ENCODE measurements around the gene TTF2.

Gene TTF2

GRCh38 chr1:117046781-117047180 lies 13.3 kb upstream of the TTF2 start:
- no peak for DNase-seq

- DNase-seq = no peak
Measured at GRCh38 chr1:117047271-117047670, 12.9 kb upstream of the TTF2 start.

DNA sequence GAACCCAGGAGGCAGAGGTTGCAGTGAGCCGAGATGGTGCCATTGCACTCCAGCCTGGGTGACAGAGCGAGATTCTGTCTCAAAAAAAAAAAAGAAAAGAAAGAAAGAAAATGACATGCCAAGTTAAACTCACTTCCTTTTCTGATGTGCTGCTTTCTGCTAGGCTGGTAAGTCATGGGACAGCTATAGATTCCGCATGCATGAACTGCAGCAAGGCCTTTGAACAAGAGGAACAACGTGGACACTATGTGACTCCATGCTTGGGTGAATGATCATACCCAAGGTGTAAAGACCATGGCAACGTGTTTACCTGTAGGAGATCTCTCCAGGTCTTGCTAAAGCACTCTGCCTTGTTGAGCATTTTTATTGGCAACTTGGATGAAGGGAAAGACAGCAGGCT lies 10.3 kb upstream of the TTF2 start:
- no peak for DNase-seq

GRCh38 chr1:117051224-117052064 lies 8.7 kb upstream of the TTF2 start:
- DNase-seq = no peak

GRCh38 chr1:117054068-117054467 lies 6.1 kb upstream of the TTF2 start:
- no peak for DNase-seq

DNA sequence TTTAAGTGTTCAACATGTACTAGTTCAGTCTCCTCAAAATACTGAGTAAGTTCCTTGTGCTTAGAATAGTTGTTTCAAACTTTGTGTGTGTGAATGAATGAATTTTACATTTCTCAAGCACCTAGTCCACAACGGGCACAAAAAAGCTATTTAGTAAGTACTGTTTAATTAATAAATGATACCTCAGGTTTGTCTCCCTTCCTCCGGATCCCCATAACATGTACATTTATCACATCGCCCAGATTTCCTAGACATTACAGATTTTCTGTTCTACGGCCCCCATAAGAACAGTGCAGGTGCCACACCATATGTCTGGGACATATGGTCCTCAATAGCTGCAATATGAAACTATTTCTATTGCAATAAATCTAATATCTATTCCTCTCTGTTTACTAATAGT lies 1.3 kb upstream of the TTF2 start:
- DNase-seq = no peak

- DNase-seq = no peak
Measured at GRCh38 chr1:117059334-117059677, 820 bp upstream of the TTF2 start.

DNA sequence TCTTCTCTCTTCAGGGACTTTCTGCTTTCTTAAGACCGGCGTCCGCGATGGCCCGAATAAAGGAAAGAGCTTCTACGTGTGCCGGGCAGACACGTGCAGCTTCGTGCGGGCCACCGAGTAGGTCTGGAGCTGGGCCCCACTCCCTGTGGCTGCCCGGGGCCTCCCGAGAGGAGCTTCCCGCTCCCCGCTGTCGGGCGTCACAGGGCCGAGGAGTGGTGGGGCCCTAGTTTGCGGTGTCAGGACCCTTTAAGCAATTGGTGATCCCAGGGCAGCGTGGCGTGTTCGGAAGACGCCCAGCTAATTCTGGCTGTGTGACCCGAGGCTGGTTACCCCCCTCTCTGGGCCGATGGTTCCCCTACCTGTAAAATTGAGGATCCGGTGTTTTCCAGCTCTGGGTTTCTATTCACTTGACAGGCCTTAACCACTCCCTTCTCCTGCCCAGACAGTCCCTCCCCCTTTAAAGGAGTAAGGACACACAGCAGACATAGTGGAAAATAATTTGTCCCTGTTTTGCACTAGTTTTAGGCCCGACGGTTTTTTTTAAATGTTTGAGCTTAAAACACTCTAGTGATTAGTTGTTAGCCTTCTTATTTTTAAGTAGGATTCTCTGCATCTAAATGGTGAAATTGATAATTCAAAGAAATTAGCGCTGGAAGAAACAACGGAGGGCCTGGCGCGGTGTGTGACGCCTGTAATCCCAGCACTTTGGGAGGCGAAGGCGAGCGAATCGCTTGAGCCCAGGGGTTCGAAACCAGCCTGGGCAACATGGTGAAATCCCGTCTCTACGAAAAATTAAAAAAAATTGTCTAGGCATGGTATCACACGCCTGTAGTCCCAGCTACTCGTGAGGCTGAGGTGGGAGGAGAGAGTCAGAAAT lies 553 bp downstream of the TTF2 start:
- DNase-seq = peak; percentile 37

DNA sequence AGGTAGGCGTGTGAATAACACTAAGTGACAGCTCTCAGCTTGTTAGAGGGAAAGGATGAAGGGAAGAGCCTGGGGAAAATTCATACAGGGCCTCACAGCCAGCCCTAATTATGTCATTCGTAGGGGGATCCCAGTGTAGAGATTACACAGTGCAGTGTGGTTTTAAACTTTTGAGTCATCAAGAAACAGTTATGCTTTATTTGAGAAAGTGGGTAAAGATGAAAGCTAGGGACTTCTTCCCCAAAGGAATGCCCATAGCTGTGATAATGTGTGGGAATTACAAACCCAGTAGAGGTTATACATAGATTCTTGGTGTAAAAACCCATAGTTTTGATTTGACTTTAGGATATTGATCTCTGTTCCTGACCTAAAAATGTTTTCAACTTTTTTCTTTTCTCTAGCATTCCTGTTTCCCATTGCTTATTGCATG lies 1.9 kb downstream of the TTF2 start:
- peak; percentile 60 for DNase-seq

GRCh38 chr1:117066367-117066766 lies 6.2 kb downstream of the TTF2 start:
- DNase-seq = no peak

- peak; percentile 63 for DNase-seq
Measured at GRCh38 chr1:117067533-117068370, 7.6 kb downstream of the TTF2 start.

- no peak for DNase-seq
Measured at GRCh38 chr1:117068580-117068979, 8.5 kb downstream of the TTF2 start.

GRCh38 chr1:117069220-117069844 lies 9.2 kb downstream of the TTF2 start:
- DNase-seq = no peak

- peak; percentile 62 for DNase-seq
Measured at GRCh38 chr1:117070124-117070523, 10.0 kb downstream of the TTF2 start.

DNA sequence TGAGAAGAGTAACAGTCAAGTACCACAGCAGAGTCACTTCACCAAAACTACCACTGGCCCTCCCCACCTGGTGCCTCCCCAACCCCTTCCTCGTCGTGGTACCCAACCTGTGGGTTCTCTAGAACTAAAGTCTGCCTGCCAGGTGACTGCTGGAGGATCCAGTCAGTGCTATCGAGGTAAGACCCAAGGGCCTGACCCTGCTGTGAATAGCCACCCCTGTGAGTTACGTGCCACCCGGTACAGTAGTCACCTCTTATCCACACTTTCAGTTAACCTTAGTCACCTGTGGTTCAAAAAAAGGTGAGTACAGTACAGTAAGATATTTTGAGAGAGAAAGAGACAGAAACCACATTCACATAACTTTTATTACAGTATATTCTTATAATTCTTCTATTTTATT lies 16.5 kb downstream of the TTF2 start:
- DNase-seq = no peak

DNA sequence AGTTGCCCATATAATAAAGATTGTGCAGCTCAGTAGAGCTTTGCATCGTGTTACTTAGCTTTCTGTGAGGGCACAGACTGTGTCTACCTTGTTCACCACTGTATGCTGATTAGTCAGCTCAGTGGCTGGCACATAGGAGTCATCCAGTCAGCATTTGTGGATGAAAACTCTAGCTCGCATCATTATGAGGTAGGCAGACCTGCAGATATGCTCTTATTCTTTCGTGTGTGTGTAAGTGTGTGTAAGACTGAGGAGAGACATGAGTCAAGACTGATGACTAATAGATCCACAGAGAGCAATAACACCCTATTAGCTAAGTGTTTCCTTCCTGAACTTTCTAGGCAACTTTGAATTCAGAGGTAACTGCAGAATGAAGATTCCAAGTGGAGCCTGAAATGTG lies 17.1 kb downstream of the TTF2 start:
- peak; percentile 73 for DNase-seq

- DNase-seq = no peak
Measured at GRCh38 chr1:117079737-117080136, 19.6 kb downstream of the TTF2 start.

GRCh38 chr1:117084231-117084630 lies 24.1 kb downstream of the TTF2 start:
- DNase-seq = no peak

- no peak for DNase-seq
Measured at GRCh38 chr1:117087686-117088085, 27.6 kb downstream of the TTF2 start.

DNA sequence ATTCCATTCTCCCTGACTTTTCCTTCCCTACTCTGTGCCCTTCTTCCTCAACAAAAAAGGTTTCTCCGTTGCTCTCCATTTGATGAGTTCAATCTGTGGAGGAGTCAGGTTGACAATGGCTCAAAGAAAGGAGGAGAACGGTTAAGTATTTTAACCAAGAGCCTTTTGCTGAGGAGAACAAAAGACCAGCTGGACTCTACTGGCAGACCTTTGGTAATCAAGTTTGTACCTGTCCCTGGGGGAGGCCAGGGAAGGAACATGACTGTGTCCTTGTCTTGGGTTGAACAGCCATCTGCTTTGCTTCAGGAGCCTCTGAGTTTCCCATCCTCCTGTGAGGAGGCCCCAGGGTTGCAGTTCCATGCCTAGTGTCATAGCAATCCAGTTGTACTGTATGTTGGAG lies 29.9 kb downstream of the TTF2 start:
- DNase-seq = no peak

GRCh38 chr1:117092594-117092993 lies 32.5 kb downstream of the TTF2 start:
- no peak for DNase-seq

DNA sequence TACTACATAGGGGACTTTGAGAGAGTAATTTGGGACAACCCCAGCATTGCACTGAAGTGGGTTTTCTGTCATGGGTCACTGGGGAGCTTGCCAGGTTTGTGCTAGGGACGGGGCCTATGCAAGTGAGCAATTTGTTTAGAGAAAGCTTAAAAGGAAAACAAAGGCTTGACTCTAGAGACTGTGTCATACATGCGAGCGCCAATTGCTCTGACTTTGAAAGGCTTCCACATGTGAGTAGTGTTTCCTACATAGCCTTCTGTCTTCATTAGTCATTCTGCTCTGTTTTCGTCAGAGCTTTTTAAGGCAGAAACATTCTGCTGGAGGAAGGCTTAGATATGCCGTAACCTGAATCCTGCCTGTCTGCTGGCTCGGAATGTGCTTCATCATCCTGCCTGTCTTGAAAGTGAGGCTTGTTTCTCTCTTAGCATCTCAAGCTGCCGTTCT lies 33.0 kb downstream of the TTF2 start:
- peak; percentile 95 for DNase-seq

Measured in fibroblast of skin of scalp (primary cell).